Muscle layer of colon (tissue), 2 donors: Measurements from ENCODE around the gene CRLF2.
"Not testable (repeated sequence)": the region's sequence is repeated elsewhere in the genome, so short reads cannot be mapped to it uniquely, and the experiment has no call there.

ENCODE experiments used
- H3K27ac ChIP-seq: one replicate; pipeline ENCODE4 v1.7.0; 2013; ENCODE audit warnings: low read depth, mild to moderate bottlenecking, low read length, moderate library complexity
- H3K27me3 ChIP-seq, 2 donors: one replicate each; pipeline ENCODE4 v1.7.0; 2013; ENCODE audit warnings: low read length in 2 of 2, mild to moderate bottlenecking in 2 of 2; ENCODE audit not compliant: insufficient read depth in 2 of 2, control insufficient read depth in 1 of 2
- H3K36me3 ChIP-seq: one replicate; pipeline ENCODE4 v1.7.0; 2013; ENCODE audit warnings: mild to moderate bottlenecking, low read length; ENCODE audit not compliant: insufficient read depth
- H3K4me1 ChIP-seq: one replicate; pipeline ENCODE4 v1.7.0; 2013; ENCODE audit warnings: mild to moderate bottlenecking, low read length; ENCODE audit not compliant: insufficient read depth
- H3K4me3 ChIP-seq, 2 donors: one replicate each; pipeline ENCODE4 v1.7.0; 2013; ENCODE audit warnings: low read length in 2 of 2, low read depth in 1 of 2, mild to moderate bottlenecking in 1 of 2, moderate library complexity in 1 of 2
- H3K9ac ChIP-seq: one replicate; pipeline ENCODE4 v1.7.0; 2013; ENCODE audit warnings: low read length
- H3K9me3 ChIP-seq: one replicate; pipeline ENCODE4 v1.7.0; 2013; ENCODE audit warnings: mild to moderate bottlenecking, low read length
- donor health status: abdominal sarcoma.
- donor health status: Adenocarcinoma of cecum.

Gene CRLF2

GRCh38 chrX:1212532-1212931 lies at the start of gene CRLF2:
Gene CRLF2, minus strand, starts transcription at chrX:1212649. Its CDS starts 15 bp downstream, at chrX:1212634.
- H3K4me1 ChIP-seq = no peaks in the 10 kb centered on the region
- no peaks in the 10 kb centered on the region for H3K9me3 ChIP-seq
- no peaks in the 10 kb centered on the region for H3K27me3 ChIP-seq
- H3K9ac ChIP-seq = no peak within 1 kb of the TSS
- H3K36me3 ChIP-seq = no peaks in the 10 kb centered on the region
- no peak within 1 kb of the TSS for H3K27ac ChIP-seq
- no peak within 1 kb of the TSS for H3K4me3 ChIP-seq

GRCh38 chrX:1261771-1262170 lies 49.3 kb upstream of the CRLF2 start:
- H3K9me3 ChIP-seq, H3K9ac ChIP-seq, H3K36me3 ChIP-seq, H3K27me3 ChIP-seq, H3K27ac ChIP-seq, H3K4me1 ChIP-seq, H3K4me3 ChIP-seq: not testable (repeated sequence)

GRCh38 chrX:1261285-1261684 lies 48.8 kb upstream of the CRLF2 start:
- no peak overlapping the region for H3K27ac ChIP-seq
- H3K36me3 ChIP-seq = no peaks in the 10 kb centered on the region
- no peak overlapping the region for H3K4me3 ChIP-seq
- H3K27me3 ChIP-seq = no peaks in the 10 kb centered on the region
- H3K9me3 ChIP-seq = no peaks in the 10 kb centered on the region
- no peak overlapping the region for H3K9ac ChIP-seq
- no peaks in the 10 kb centered on the region for H3K4me1 ChIP-seq

- H3K9me3 ChIP-seq = no peaks in the 10 kb centered on the region
- H3K36me3 ChIP-seq = no peaks in the 10 kb centered on the region
- no peak overlapping the region for H3K27ac ChIP-seq
- H3K4me3 ChIP-seq = no peak overlapping the region
- no peak overlapping the region for H3K9ac ChIP-seq
- H3K4me1 ChIP-seq = peaks cover 3% of the 10 kb centered on the region
- peaks cover 0 to 7% of the 10 kb centered on the region in 2 donors for H3K27me3 ChIP-seq
Measured at GRCh38 chrX:1252861-1253260, 40.4 kb upstream of the CRLF2 start.

GRCh38 chrX:1249101-1249887 lies 36.8 kb upstream of the CRLF2 start:
- no peaks in the 10 kb centered on the region for H3K36me3 ChIP-seq
- H3K9ac ChIP-seq = no peak overlapping the region
- H3K9me3 ChIP-seq = no peaks in the 10 kb centered on the region
- H3K4me1 ChIP-seq = peaks cover 3% of the 10 kb centered on the region
- peaks cover 0 to 7% of the 10 kb centered on the region in 2 donors for H3K27me3 ChIP-seq
- H3K27ac ChIP-seq = no peak overlapping the region
- H3K4me3 ChIP-seq = peak overlapping the region; percentile 1 to 20

GRCh38 chrX:1248331-1249061 lies 36.0 kb upstream of the CRLF2 start:
- H3K27ac ChIP-seq = no peak overlapping the region

GRCh38 chrX:1246816-1247215 lies 34.4 kb upstream of the CRLF2 start:
- peaks cover 3% of the 10 kb centered on the region for H3K4me1 ChIP-seq
- H3K27ac ChIP-seq = no peak overlapping the region
- no peaks in the 10 kb centered on the region for H3K9me3 ChIP-seq
- H3K36me3 ChIP-seq = no peaks in the 10 kb centered on the region
- peaks cover 0 to 7% of the 10 kb centered on the region in 2 donors for H3K27me3 ChIP-seq
- H3K4me3 ChIP-seq = no peak overlapping the region
- no peak overlapping the region for H3K9ac ChIP-seq

More at GRCh38 chrX:1248331-1249061, 36.0 kb upstream of the CRLF2 start:
- H3K9me3 ChIP-seq = no peaks in the 10 kb centered on the region
- H3K9ac ChIP-seq = no peak overlapping the region
- H3K4me3 ChIP-seq = peak overlapping the region in 1 of 2 donors; percentile 20
- peaks cover 0 to 7% of the 10 kb centered on the region in 2 donors for H3K27me3 ChIP-seq
- peaks cover 3% of the 10 kb centered on the region for H3K4me1 ChIP-seq
- H3K36me3 ChIP-seq = no peaks in the 10 kb centered on the region

- Histone ChIP-seq H3K27me3 (peaks cover 0 to 7% of the 10 kb centered on the region in 2 donors), H3K9me3 (no peaks in the 10 kb centered on the region), H3K27ac (no peak overlapping the region), H3K9ac (no peak overlapping the region), H3K36me3 (no peaks in the 10 kb centered on the region), H3K4me1 (peaks cover 3% of the 10 kb centered on the region), H3K4me3 (no peak overlapping the region)
Measured at GRCh38 chrX:1244164-1245076, 32.0 kb upstream of the CRLF2 start.

GRCh38 chrX:1242891-1243402 lies 30.5 kb upstream of the CRLF2 start:
- no peak overlapping the region for H3K27ac ChIP-seq

GRCh38 chrX:1240551-1240950 lies 28.1 kb upstream of the CRLF2 start:
- H3K36me3 ChIP-seq, H3K9ac ChIP-seq, H3K4me1 ChIP-seq, H3K27ac ChIP-seq, H3K4me3 ChIP-seq, H3K9me3 ChIP-seq, H3K27me3 ChIP-seq: not testable (repeated sequence)

More at GRCh38 chrX:1242891-1243402, 30.5 kb upstream of the CRLF2 start:
- no peak overlapping the region for H3K4me3 ChIP-seq
- no peaks in the 10 kb centered on the region for H3K4me1 ChIP-seq
- no peaks in the 10 kb centered on the region for H3K9me3 ChIP-seq
- H3K9ac ChIP-seq = no peak overlapping the region
- H3K36me3 ChIP-seq = no peaks in the 10 kb centered on the region
- no peaks in the 10 kb centered on the region for H3K27me3 ChIP-seq

GRCh38 chrX:1239681-1240142 lies 27.3 kb upstream of the CRLF2 start:
- H3K27ac ChIP-seq = no peak overlapping the region
- no peaks in the 10 kb centered on the region for H3K36me3 ChIP-seq
- no peak overlapping the region for H3K4me3 ChIP-seq

More at GRCh38 chrX:1239681-1240142, 27.3 kb upstream of the CRLF2 start:
- H3K27me3 ChIP-seq = no peaks in the 10 kb centered on the region
- H3K4me1 ChIP-seq = no peaks in the 10 kb centered on the region
- no peaks in the 10 kb centered on the region for H3K9me3 ChIP-seq
- H3K9ac ChIP-seq = no peak overlapping the region
